NCI-H2029 treated with DMSO at 0.1 percent for 48 hours (cell line): ENCODE measurements around the gene ZNF593OS.

ENCODE experiments used
- DNase-seq: peaks from one replicate; lab custom pipeline; 2025; lab: John Stamatoyannopoulos, UW

ZNF593OS gene

GRCh38 chr1:26184086-26184485 is 12.5 kb upstream of the ZNF593OS start:
- DNase-seq = no peak

GRCh38 chr1:26182383-26182696 is 10.7 kb upstream of the ZNF593OS start:
- no peak for DNase-seq

- DNase-seq = no peak
These were observed 10.2 kb upstream of the ZNF593OS start for GRCh38 chr1:26181586-26182382.

- DNase-seq = no peak
These were observed 8.4 kb upstream of the ZNF593OS start for GRCh38 chr1:26180010-26180506.

GRCh38 chr1:26177182-26177684 is 5.6 kb upstream of the ZNF593OS start, which contains the start of gene CNKSR1:
CNKSR1 (plus strand) TSS chr1:26177491; CDS start chr1:26177548, 57 bp downstream.
- peak; percentile 47 for DNase-seq

- no peak for DNase-seq
These were observed 3.7 kb upstream of the ZNF593OS start for GRCh38 chr1:26175346-26175745.

- DNase-seq = no peak
These were observed 1.2 kb downstream of the ZNF593OS start for GRCh38 chr1:26170472-26170821.

- peak; percentile 59 for DNase-seq
These were observed 1.8 kb downstream of the ZNF593OS start, which contains the start of gene ZNF593 for GRCh38 chr1:26169669-26170471. ZNF593 (plus strand) TSS chr1:26169908; CDS start chr1:26169984, 76 bp downstream.

- no peak for DNase-seq
These were observed 2.5 kb downstream of the ZNF593OS start for GRCh38 chr1:26169198-26169554.

- no peak for DNase-seq
These were observed 3.0 kb downstream of the ZNF593OS start, which contains the start of gene C1orf232 for GRCh38 chr1:26168410-26169197. C1orf232 (minus strand) TSS chr1:26168963; CDS start chr1:26168499, 464 bp downstream.

- no peak for DNase-seq
These were observed 4.8 kb downstream of the ZNF593OS start for GRCh38 chr1:26166719-26167281.

- DNase-seq = no peak
These were observed 6.5 kb downstream of the ZNF593OS start for GRCh38 chr1:26164861-26165842.

GRCh38 chr1:26164036-26164860 is 7.4 kb downstream of the ZNF593OS start:
- DNase-seq = no peak

GRCh38 chr1:26163684-26164035 is 8.0 kb downstream of the ZNF593OS start:
- DNase-seq = no peak

GRCh38 chr1:26162220-26162709 is 9.4 kb downstream of the ZNF593OS start:
- DNase-seq = no peak

GRCh38 chr1:26161415-26162219 is 10.0 kb downstream of the ZNF593OS start:
- no peak for DNase-seq

GRCh38 chr1:26160527-26161414 is 10.9 kb downstream of the ZNF593OS start:
- no peak for DNase-seq

- DNase-seq = no peak
These were observed 11.9 kb downstream of the ZNF593OS start for GRCh38 chr1:26159743-26160039.
